ENCODE measurements around the gene STPG4.
"Not testable (repeated sequence)": the region's sequence is repeated elsewhere in the genome, so short reads cannot be mapped to it uniquely, and the experiment has no call there.

STPG4 gene

DNA sequence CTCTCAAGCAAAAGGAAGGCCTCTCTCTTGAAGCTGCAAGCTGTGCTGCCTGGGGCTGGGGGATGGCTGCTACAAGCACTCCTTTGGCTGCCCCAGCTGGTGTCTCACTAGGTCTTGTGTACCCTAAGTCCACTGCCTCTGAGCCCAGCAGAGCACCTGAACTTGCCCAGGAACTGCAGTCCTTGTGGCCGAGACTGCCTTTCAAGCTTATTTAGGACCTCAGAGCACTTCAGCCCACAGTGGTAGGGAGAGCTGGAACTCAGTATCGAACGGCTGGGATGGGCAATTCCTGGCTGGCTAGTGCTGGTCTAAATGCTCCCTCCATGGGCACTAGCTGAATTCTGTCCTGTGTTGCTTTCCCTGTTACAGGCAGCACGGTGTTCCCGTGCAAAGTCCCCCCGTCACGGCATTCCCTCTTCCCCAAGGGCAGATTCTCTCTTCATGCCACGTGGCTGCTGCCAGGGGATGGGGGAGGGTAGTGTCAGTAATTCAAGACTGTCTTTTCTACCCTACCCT is 25.9 kb downstream of the STPG4 start:
- H3K27ac ChIP-seq, result no peak overlapping the region
- DNase-seq (ENCODE audit: low read depth, low spot score), result no peak

- no peak for DNase-seq (ENCODE audit: low read depth, low spot score)
These were observed 26.4 kb downstream of the STPG4 start for GRCh38 chr2:47128705-47129104.

DNA sequence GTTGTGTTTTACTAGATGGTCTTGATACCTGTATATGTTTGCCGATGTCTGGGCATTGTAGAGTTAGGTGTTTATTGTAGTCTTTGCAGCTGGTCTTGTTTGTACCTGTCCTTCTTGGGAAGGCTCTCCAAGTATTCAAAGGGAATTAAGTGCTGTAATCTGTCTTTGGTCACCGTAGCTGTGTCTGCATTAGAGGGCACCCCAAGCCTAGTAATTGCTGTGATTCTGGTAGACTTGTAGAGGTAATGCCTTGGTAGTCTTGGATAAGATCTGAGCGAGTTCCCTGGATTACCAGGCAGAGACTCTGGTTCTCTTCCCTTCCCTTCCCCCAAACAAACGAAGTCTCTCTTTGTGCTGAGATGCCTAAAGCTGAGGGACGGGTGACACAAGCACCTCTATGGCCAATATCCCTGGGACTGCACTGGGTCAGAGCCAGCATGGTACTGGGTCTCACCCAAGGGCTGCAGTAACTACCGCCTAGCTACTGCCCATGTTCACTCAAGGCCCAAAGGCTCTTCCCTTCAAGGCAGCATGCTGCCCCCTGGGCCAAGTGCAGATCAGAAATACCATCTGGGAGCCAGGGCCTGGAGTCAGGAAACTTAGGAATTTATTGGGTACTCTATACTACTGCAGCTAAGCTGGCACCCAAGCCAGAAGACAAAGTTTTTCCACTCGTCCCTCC is 27.1 kb downstream of the STPG4 start:
- DNase-seq (ENCODE audit: low read depth, low spot score), result no peak
- no peak overlapping the region for H3K27ac ChIP-seq

More at GRCh38 chr2:47128705-47129104, 26.4 kb downstream of the STPG4 start:
- no peak overlapping the region for H3K27ac ChIP-seq

DNA sequence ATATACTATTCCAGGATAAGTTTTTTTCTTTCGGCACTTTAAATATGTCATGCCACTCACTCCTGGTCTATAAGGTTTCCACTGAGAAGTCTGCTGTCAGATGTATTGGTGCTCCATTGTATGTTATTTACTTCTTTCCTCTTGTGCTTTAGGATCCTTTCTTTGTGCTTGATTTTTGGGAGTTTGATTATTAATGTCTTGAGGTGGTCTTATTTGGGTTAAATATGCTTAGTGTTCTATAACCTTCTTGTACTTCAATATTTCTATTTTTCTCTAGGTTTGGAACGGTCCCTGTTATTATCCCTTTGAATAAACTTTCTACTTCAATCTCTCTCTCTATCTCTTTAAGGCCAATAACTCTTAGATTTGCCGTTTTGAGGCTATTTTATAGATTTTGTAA is 28.3 kb downstream of the STPG4 start:
- no peak overlapping the region for H3K27ac ChIP-seq
- no peak for DNase-seq (ENCODE audit: low read depth, low spot score)

GRCh38 chr2:47124740-47125139 is 30.4 kb downstream of the STPG4 start:
- DNase-seq (ENCODE audit: low read depth, low spot score); H3K27ac ChIP-seq: not testable (repeated sequence)

- not testable (repeated sequence) for DNase-seq (ENCODE audit: low read depth, low spot score); H3K27ac ChIP-seq
These were observed 34.7 kb downstream of the STPG4 start for GRCh38 chr2:47120424-47120823.

- H3K27ac ChIP-seq, result peak overlapping the region; percentile 14
These were observed 36.1 kb downstream of the STPG4 start for GRCh38 chr2:47119001-47119400.

GRCh38 chr2:47118581-47118980 is 36.5 kb downstream of the STPG4 start:
- DNase-seq (ENCODE audit: low read depth, low spot score), result no peak
- H3K27ac ChIP-seq, result peak overlapping the region; percentile 14

More at GRCh38 chr2:47119001-47119400, 36.1 kb downstream of the STPG4 start:
- no peak for DNase-seq (ENCODE audit: low read depth, low spot score)

- H3K27ac ChIP-seq, result no peak overlapping the region
- DNase-seq (ENCODE audit: low read depth, low spot score), result no peak
These were observed 42.3 kb downstream of the STPG4 start for GRCh38 chr2:47112665-47113435.

GRCh38 chr2:47109680-47110079 is 45.4 kb downstream of the STPG4 start:
- H3K27ac ChIP-seq, result no peak overlapping the region
- no peak for DNase-seq (ENCODE audit: low read depth, low spot score)

DNA sequence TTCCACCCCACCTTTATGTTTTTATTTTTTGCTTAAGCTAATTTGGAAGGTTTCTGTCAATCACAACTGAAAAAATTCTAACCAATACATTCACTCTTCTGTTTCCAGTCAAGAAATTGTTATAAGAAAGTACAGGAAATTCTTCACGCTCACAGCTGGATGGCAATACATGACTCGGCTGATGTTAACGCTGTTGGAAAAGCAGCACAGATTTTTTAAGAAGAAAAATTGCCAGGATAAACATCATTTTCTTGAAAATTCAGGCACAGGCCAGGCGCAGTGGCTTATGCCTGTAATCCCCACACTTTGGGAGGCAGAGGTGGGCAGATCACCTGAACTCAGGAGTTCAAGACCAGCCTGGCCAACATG is 46.1 kb downstream of the STPG4 start:
- no peak overlapping the region for H3K27ac ChIP-seq
- no peak for DNase-seq (ENCODE audit: low read depth, low spot score)

DNA sequence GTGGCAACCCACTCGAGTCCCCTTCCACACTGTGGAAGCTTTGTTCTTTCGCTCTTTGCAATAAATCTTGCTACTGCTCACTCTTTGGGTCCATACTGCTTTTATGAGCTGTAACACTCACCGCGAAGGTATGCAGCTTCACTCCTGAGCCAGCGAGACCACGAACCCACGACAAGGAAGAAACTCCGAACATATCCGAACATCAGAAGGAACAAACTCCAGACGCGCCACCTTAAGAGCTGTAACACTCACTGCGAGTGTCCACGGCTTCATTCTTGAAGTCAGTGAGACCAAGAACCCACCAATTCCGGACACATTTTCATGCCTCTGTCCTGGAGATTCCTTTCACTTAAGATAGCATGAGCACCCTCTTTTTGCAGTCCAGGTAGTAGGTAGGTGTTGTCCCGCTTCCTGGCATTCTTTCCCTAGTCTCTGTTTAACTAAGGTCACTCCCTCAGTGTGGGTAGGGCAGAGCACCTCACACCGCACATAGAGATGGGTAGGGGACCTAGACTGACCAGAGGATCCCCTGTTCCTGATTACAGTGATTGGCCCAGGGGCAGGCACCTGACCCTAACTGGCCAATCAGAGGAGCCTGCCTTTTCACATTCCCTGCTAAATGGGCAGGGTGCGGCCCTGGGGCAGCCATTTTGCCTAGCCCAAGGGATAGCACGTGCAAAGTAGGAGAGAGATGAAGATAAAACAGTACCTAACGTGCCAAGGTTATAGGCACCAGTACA is 46.7 kb downstream of the STPG4 start:
- not testable (repeated sequence) for H3K27ac ChIP-seq; DNase-seq (ENCODE audit: low read depth, low spot score)

GRCh38 chr2:47107201-47107600 is 47.9 kb downstream of the STPG4 start:
- DNase-seq (ENCODE audit: low read depth, low spot score); H3K27ac ChIP-seq: not testable (repeated sequence)

GRCh38 chr2:47106231-47106630 is 48.9 kb downstream of the STPG4 start:
- H3K27ac ChIP-seq, result not testable (repeated sequence)

GRCh38 chr2:47099712-47100111 is 55.4 kb downstream of the STPG4 start:
- H3K27ac ChIP-seq; DNase-seq (ENCODE audit: low read depth, low spot score): not testable (repeated sequence)

More at GRCh38 chr2:47106231-47106630, 48.9 kb downstream of the STPG4 start:
- DNase-seq (ENCODE audit: low read depth, low spot score), result not testable (repeated sequence)

DNA sequence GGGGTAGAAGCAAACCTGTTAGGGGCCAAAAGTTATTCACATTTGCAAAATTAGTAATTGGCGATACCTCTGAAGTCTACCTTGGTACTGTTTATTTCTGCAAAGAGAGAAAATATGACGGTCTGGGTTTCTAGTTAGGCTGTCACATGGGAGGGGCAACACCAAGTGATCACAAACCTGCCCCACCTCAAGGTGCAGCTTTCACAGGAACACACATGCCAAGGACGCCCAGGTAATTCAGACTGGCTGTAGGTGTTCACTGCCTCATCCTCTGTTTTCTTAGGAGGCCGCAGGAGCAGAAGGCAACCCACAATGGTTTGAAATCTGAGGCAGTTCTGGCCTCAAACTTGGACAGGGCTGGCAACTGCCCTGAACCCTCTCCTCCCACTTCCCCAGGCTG is 56.2 kb downstream of the STPG4 start:
- H3K27ac ChIP-seq, result no peak overlapping the region
- no peak for DNase-seq (ENCODE audit: low read depth, low spot score)

- H3K27ac ChIP-seq, result no peak overlapping the region
- DNase-seq (ENCODE audit: low read depth, low spot score), result no peak
These were observed 57.5 kb downstream of the STPG4 start for GRCh38 chr2:47097563-47097962.

DNA sequence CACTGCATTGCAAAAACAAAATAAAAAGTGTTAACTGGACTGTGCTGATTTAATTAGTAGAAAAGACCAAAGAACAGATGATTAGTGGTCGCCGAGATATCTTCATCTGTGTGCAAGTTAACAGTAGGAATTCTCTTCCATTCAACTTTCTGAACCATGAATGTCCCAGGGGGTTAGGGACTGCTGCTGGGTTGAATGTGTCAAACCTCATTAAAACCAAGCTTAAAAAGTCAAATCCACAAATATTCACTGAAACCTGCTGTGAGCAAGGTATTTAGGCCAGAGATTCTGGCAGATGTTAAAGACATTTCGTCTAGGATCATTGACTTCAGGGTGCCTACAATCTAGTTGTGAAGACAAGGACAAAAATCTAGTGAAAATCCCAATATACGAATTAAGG is 58.7 kb downstream of the STPG4 start:
- H3K27ac ChIP-seq, result no peak overlapping the region
- DNase-seq (ENCODE audit: low read depth, low spot score), result no peak

GRCh38 chr2:47095349-47096020 is 59.6 kb downstream of the STPG4 start:
- no peak overlapping the region for H3K27ac ChIP-seq
- no peak for DNase-seq (ENCODE audit: low read depth, low spot score)

GRCh38 chr2:47094511-47095142 is 60.5 kb downstream of the STPG4 start:
- H3K27ac ChIP-seq, result no peak overlapping the region
- DNase-seq (ENCODE audit: low read depth, low spot score), result no peak
